ENCODE measurements around the gene TCF15.

GRCh38 chr20:608970-609369 is 1.1 kb downstream of the TCF15 start:
- no peak for TF ChIP-seq CTCF (IDR thresholded peaks at IDR 0.05)
- TF ChIP-seq POLR2A (IDR thresholded peaks at IDR 0.05), result no peak
